ENCODE data around the gene BHLHA15. TPM values are rescaled to one million over a fixed set of nuclear protein-coding genes. Genes with fewer than 3 reads are reported as not detected.

The BHLHA15 gene
- total and polyA plus RNA-seq, 9 of the 15 experiments (the other 6 are each of a cell fraction or from before 2014, with no cell fraction given) = 0.22 to 2.0 (median 1.1) TPM; not detected in 4

GRCh38 chr7:98163269-98163668 is 48.0 kb upstream of the BHLHA15 start:
- Histone ChIP-seq H3K4me3 (no peak overlapping the region), H2AFZ (ENCODE audit: low read depth, low read length) (no peak overlapping the region), H3K79me2 (ENCODE audit: control insufficient read depth, insufficient read depth, low read length) (no peaks in the 10 kb centered on the region), H4K20me1 (replicated peaks; ENCODE audit: control insufficient read depth, insufficient read depth, low read length) (peaks cover 18% of the 10 kb centered on the region; the same call in 1 of the 2 replicates), H3K27ac (ENCODE audit: extremely low read depth, low read depth, low read length) (no peak overlapping the region), H3K9me1 (ENCODE audit: control insufficient read depth, insufficient read depth, low read length) (no peaks in the 10 kb centered on the region), H3K9me3 (replicated peaks; ENCODE audit: control insufficient read depth, insufficient read depth, low read depth, low read length) (no peaks in the 10 kb centered on the region), H3K4me2 (ENCODE audit: insufficient read depth, low read length) (no peak overlapping the region), H3K27me3 (ENCODE audit: control insufficient read depth in 2 of 2, insufficient read depth in 2 of 2, low read length in 2 of 2) (no peaks in the 10 kb centered on the region), H3K4me1 (replicated peaks in 1 of 2; ENCODE audit: control insufficient read depth in 2 of 2, insufficient read depth in 2 of 2, low read length in 2 of 2) (peaks cover 0 to 9% of the 10 kb centered on the region in 2 experiments; a peak in 1 of 5 replicates), H3K36me3 (ENCODE audit: control insufficient read depth, insufficient read depth, low read length) (peaks cover 5% of the 10 kb centered on the region; the same call in 1 of the 3 replicates), H3K9ac (ENCODE audit: insufficient read depth in 1 of 2, low read depth in 2 of 2, low read length in 2 of 2) (no peak overlapping the region)
- intact Hi-C loops (cut with micrococcal nuclease) (no loop called here), in situ Hi-C loops (cut with MboI) (no loop called here)
- CTCF ChIA-PET (ENCODE audit: low intra/inter-chr PET ratio) = no interaction called here
- ATAC-seq = no peak
- 81% methylated on average over 7 of the region's 7 CpGs for WGBS (ENCODE audit: insufficient coverage, low coverage, missing lambda C conversion rate)
- POLR2A ChIA-PET = interaction anchor here (0.7 to 0.9 kb wide), 2 partner anchors 22 to 142 kb away, joined by 3 to 4 read pairs; no protein-coding TSS in a partner anchor
- BruUV-seq (replicated peaks) = no TSS peak
- DNase-seq (ENCODE audit: extremely low read depth in 1 of 4, low spot score in 3 of 4) = no peak
- no peak for FAIRE-seq
- no peak for TF ChIP-seq COPS2 (conservative IDR thresholded peaks at IDR 0.05)

- H3K9me1 ChIP-seq (ENCODE audit: control insufficient read depth, insufficient read depth, low read length) = no peaks in the 10 kb centered on the region
- no peak for FAIRE-seq
- ChIA-PET POLR2A (interaction anchor here (0.7 to 5.2 kb wide), 3 partner anchors 8 to 143 kb away, joined by 3 to 37 read pairs (median 3); no protein-coding TSS in a partner anchor), CTCF (ENCODE audit: low intra/inter-chr PET ratio) (interaction anchor here (0.6 to 6.7 kb wide), 2 partner anchors 142 to 153 kb away, joined by 3 to 94 read pairs; no protein-coding TSS in a partner anchor)
- no peak for ATAC-seq
- TF ChIP-seq HNRNPK (IDR thresholded peaks at IDR 0.05; ENCODE audit: low read depth, low read length, poor library complexity, severe bottlenecking) (no peak), PKNOX1 (IDR thresholded peaks at IDR 0.05) (no peak), RUNX1 (IDR thresholded peaks at IDR 0.05; ENCODE audit: low read depth) (no peak)
- no peak overlapping the region for H3K4me3 ChIP-seq
- no TSS peak for BruUV-seq (replicated peaks)
- peaks cover 18% of the 10 kb centered on the region; the same call in 1 of the 2 replicates for H4K20me1 ChIP-seq (replicated peaks; ENCODE audit: control insufficient read depth, insufficient read depth, low read length)
- WGBS (ENCODE audit: insufficient coverage, low coverage, missing lambda C conversion rate) = 68% methylated on average over 16 of the region's 16 CpGs
- H3K9ac ChIP-seq (ENCODE audit: insufficient read depth in 1 of 2, low read depth in 2 of 2, low read length in 2 of 2) = no peak overlapping the region
- DNase-seq (ENCODE audit: extremely low read depth in 1 of 4, low spot score in 3 of 4) = peak in 1 of 4 experiments; percentile 9
- in situ Hi-C loops (cut with MboI) = no loop called here
- peaks cover 5% of the 10 kb centered on the region; the same call in 1 of the 3 replicates for H3K36me3 ChIP-seq (ENCODE audit: control insufficient read depth, insufficient read depth, low read length)
- no peak overlapping the region for H3K4me2 ChIP-seq (ENCODE audit: insufficient read depth, low read length)
- no peaks in the 10 kb centered on the region for H3K9me3 ChIP-seq (replicated peaks; ENCODE audit: control insufficient read depth, insufficient read depth, low read depth, low read length)
- no peak overlapping the region for H2AFZ ChIP-seq (ENCODE audit: low read depth, low read length)
- no peaks in the 10 kb centered on the region for H3K27me3 ChIP-seq (ENCODE audit: control insufficient read depth in 2 of 2, insufficient read depth in 2 of 2, low read length in 2 of 2)
- intact Hi-C loops (cut with micrococcal nuclease) = no loop called here
- H3K27ac ChIP-seq (ENCODE audit: extremely low read depth, low read depth, low read length) = no peak overlapping the region
- peaks cover 0 to 9% of the 10 kb centered on the region in 2 experiments; a peak in 1 of 5 replicates for H3K4me1 ChIP-seq (replicated peaks in 1 of 2; ENCODE audit: control insufficient read depth in 2 of 2, insufficient read depth in 2 of 2, low read length in 2 of 2)
- no peaks in the 10 kb centered on the region for H3K79me2 ChIP-seq (ENCODE audit: control insufficient read depth, insufficient read depth, low read length)
Observed at GRCh38 chr7:98163704-98164494, 47.3 kb upstream of the BHLHA15 start.

Data from K562 (cell line).